ENCODE measurements around the gene BPIFB6.

GRCh38 chr20:33024243-33024560 lies 7.2 kb upstream of the BPIFB6 start:
- TF ChIP-seq SUZ12 (IDR thresholded peaks at IDR 0.05; ENCODE audit: extremely low read depth, insufficient read depth, insufficient read length) (no peak), ZNF274 (IDR thresholded peaks at IDR 0.05; ENCODE audit: low read depth, low read length) (no peak), YY1 (IDR thresholded peaks at IDR 0.05; ENCODE audit: insufficient read depth, insufficient read length) (no peak)

Measured in NT2/D1 (cell line).